GM12878 (cell line): ENCODE measurements around the gene SCEL.

Experiments
- CEBPB ChIP-seq, 2 experiments: fragments of 150-350 bp in 1 of 2; IDR thresholded peaks; 2 replicates each; pipeline ENCODE4 v1.6.1; 2012 to 2014; ENCODE audit warnings: low read depth in 2 of 2, low read length in 2 of 2, borderline replicate concordance in 1 of 2, inconsistent platforms in 1 of 2
- DPF2 ChIP-seq: fragments of 450-650 bp; IDR thresholded peaks from 2 replicates; pipeline ENCODE4 v1.6.1; 2017; ENCODE audit warnings: mild to moderate bottlenecking
- MTA2 ChIP-seq: fragments of 450-650 bp; IDR thresholded peaks from 2 replicates; pipeline ENCODE4 v1.6.1; 2016; ENCODE audit warnings: low read depth, mild to moderate bottlenecking, moderate library complexity
- POLR2A ChIP-seq: IDR thresholded peaks from 2 replicates; pipeline ENCODE4 v1.6.1; 2011; ENCODE audit warnings: low read depth, mild to moderate bottlenecking, low read length
- RAD51 ChIP-seq: fragments of 450-650 bp; IDR thresholded peaks from 2 replicates; pipeline ENCODE4 v1.6.1; 2016; ENCODE audit warnings: moderate library complexity, mild to moderate bottlenecking, inconsistent platforms
- TCF7 ChIP-seq: IDR thresholded peaks from 2 replicates; pipeline ENCODE4 v1.6.1; 2014; ENCODE audit warnings: antibody characterized with exemption, borderline replicate concordance
- ZNF687 ChIP-seq: fragments of 450-650 bp; IDR thresholded peaks from 2 replicates; pipeline ENCODE4 v1.6.1; 2017; ENCODE audit warnings: mild to moderate bottlenecking, moderate library complexity
- TF ChIP-seq, protein P1 (sequence below), 3 experiments: IDR thresholded peaks in 2 of 3; conservative IDR thresholded peaks in 1 of 3; 2 replicates each; pipeline ENCODE4 v1.5.1; 2011; ENCODE audit warnings: low read depth in 3 of 3, low read length in 3 of 3, mild to moderate bottlenecking in 3 of 3, control low read depth in 2 of 3, moderate library complexity in 2 of 3, inconsistent platforms in 1 of 3, mixed read lengths in 1 of 3; ENCODE audit not compliant: control insufficient read depth in 2 of 3, insufficient read depth in 1 of 3; ENCODE audit errors: extremely low read depth in 1 of 3

- TF ChIP-seq, protein P1, sequence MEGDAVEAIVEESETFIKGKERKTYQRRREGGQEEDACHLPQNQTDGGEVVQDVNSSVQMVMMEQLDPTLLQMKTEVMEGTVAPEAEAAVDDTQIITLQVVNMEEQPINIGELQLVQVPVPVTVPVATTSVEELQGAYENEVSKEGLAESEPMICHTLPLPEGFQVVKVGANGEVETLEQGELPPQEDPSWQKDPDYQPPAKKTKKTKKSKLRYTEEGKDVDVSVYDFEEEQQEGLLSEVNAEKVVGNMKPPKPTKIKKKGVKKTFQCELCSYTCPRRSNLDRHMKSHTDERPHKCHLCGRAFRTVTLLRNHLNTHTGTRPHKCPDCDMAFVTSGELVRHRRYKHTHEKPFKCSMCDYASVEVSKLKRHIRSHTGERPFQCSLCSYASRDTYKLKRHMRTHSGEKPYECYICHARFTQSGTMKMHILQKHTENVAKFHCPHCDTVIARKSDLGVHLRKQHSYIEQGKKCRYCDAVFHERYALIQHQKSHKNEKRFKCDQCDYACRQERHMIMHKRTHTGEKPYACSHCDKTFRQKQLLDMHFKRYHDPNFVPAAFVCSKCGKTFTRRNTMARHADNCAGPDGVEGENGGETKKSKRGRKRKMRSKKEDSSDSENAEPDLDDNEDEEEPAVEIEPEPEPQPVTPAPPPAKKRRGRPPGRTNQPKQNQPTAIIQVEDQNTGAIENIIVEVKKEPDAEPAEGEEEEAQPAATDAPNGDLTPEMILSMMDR (IDR thresholded peaks at IDR 0.05 in 2 of 3, conservative IDR thresholded peaks at IDR 0.05 in 1 of 3; ENCODE audit: control insufficient read depth in 2 of 3, extremely low read depth in 1 of 3, insufficient read depth in 1 of 3, low read depth in 3 of 3, low read length in 3 of 3) = no peak
- no peak for TF ChIP-seq CEBPB (IDR thresholded peaks at IDR 0.05; ENCODE audit: borderline replicate concordance in 1 of 2, low read depth in 2 of 2, low read length in 2 of 2)
- TF ChIP-seq RAD51 = no peak
- TF ChIP-seq ZNF687 = no peak
- TF ChIP-seq POLR2A = no peak
- TF ChIP-seq TCF7 = no peak
- no peak for TF ChIP-seq MTA2
- TF ChIP-seq DPF2 = no peak
Observed at GRCh38 chr13:77563111-77563510, 27.6 kb downstream of the SCEL start.
